Panc1 (cell line): ENCODE data around the gene CCNJL. TPM values are rescaled to one million over a fixed set of nuclear protein-coding genes. Genes with fewer than 3 reads are reported as not detected.

ENCODE experiments used
- ATAC-seq: fragments of 200-7000 bp; cut with Tn5 transposase; 2 replicates; pipeline ENCODE4 v1.9.1; 2020; ENCODE audit warnings: mild to moderate bottlenecking, moderate library complexity
- BruUV-seq: library from RNA; stranded (reverse); fragments of 400-500 nt; replicated peaks from 2 replicates; lab custom pipeline; 2021; lab: Mats Ljungman, UMichigan
- CTCF ChIA-PET: fragments of 300-600 bp; sonication (Branson Sonifier 250); formaldehyde crosslinking; loops from one replicate; lab custom pipeline; 2022; ENCODE audit warnings: antibody characterized with exemption; lab: Charles Lee
- POLR2A ChIA-PET: fragments of 300-600 bp; sonication (Branson Sonifier 250); formaldehyde crosslinking; loops from one replicate; lab custom pipeline; 2022; ENCODE audit warnings: antibody characterized with exemption; lab: Charles Lee
- DNase-seq: peaks from one replicate; pipeline ENCODE4 v3.0.0-alpha.2; 2010; ENCODE audit warnings: low read depth, low spot score
- H3K27ac ChIP-seq: 2 replicates; pipeline ENCODE4 v1.5.1; 2011; ENCODE audit warnings: mild to moderate bottlenecking, low read length, inconsistent platforms
- H3K27me3 ChIP-seq: fragments of 200-500 bp; sonication (Bioruptor generic); 2 replicates; pipeline ENCODE4 v1.6.0; 2014; ENCODE audit warnings: low read length, inconsistent platforms; ENCODE audit not compliant: control insufficient read depth, insufficient read depth
- H3K36me3 ChIP-seq: fragments of 200-500 bp; sonication (Bioruptor generic); 2 replicates; pipeline ENCODE4 v1.5.1; 2014; ENCODE audit warnings: inconsistent platforms, mild to moderate bottlenecking, low read length, moderate library complexity; ENCODE audit not compliant: control insufficient read depth, insufficient read depth
- H3K4me1 ChIP-seq: 2 replicates; pipeline ENCODE4 v1.5.1; 2011; ENCODE audit warnings: inconsistent platforms, mild to moderate bottlenecking, low read length, moderate library complexity; ENCODE audit not compliant: control insufficient read depth, insufficient read depth
- H3K4me3 ChIP-seq, 2 experiments: 2 replicates each; pipeline ENCODE4 v1.5.1; 2011 to 2012; ENCODE audit warnings: low read depth in 2 of 2, low read length in 2 of 2, mild to moderate bottlenecking in 2 of 2, inconsistent platforms in 1 of 2, moderate library complexity in 1 of 2
- H3K9me3 ChIP-seq: fragments of 200-500 bp; sonication (Bioruptor generic); 2 replicates; pipeline ENCODE4 v1.5.1; 2014; ENCODE audit warnings: low read depth, mild to moderate bottlenecking, inconsistent platforms, low read length, moderate library complexity; ENCODE audit not compliant: control insufficient read depth, insufficient read depth
- CTCF ChIP-seq: fragments of 450-650 bp; IDR thresholded peaks from 2 replicates; pipeline ENCODE4 v1.5.1; 2017; ENCODE audit warnings: mild to moderate bottlenecking
- POLR2AphosphoS5 ChIP-seq: IDR thresholded peaks from 2 replicates; pipeline ENCODE4 v1.6.1; 2012; ENCODE audit warnings: mild to moderate bottlenecking, low read depth, low read length, moderate library complexity
- REST ChIP-seq, 2 experiments: IDR thresholded peaks; 2 replicates each; pipeline ENCODE4 v1.6.1; 2011 to 2012; ENCODE audit warnings: low read depth in 2 of 2, control low read depth in 1 of 2, low read length in 1 of 2, mild to moderate bottlenecking in 1 of 2, moderate library complexity in 1 of 2; ENCODE audit not compliant: insufficient read depth in 1 of 2
- SIN3A ChIP-seq: IDR thresholded peaks from 2 replicates; pipeline ENCODE4 v1.6.1; 2012; ENCODE audit warnings: low read depth, mild to moderate bottlenecking, low read length, moderate library complexity, borderline replicate concordance; ENCODE audit not compliant: insufficient read depth
- TCF7L2 ChIP-seq: IDR thresholded peaks from 2 replicates; pipeline ENCODE4 v1.6.1; 2011; ENCODE audit warnings: mild to moderate bottlenecking, low read depth, low read length, inconsistent platforms
- in situ Hi-C: cut with HindIII; loops from 2 replicates; pipeline ENCODE4 v1.10.0; 2016; ENCODE audit warnings: low sequenced_read_pairs, low pct_unique_long_range_greater_than_20kb
- intact Hi-C: fragments of 100-400 bp; cut with micrococcal nuclease; formaldehyde crosslinking; loops from one replicate; pipeline ENCODE4 v1.10.0; 2022; ENCODE audit not compliant: unreplicated experiment
- total RNA-seq: library from RNA; stranded (reverse); gene quantifications from one replicate; pipeline ENCODE4 v1.2.1, GENCODE V29; 2021; ENCODE audit not compliant: unreplicated experiment

Gene CCNJL
- total RNA-seq, 1 experiment from 2014 or later: 35.0 TPM

GRCh38 chr5:160253441-160253840 is 58.9 kb downstream of the CCNJL start:
- in situ Hi-C loops (no loop called here), intact Hi-C loops (no loop called here)
- ChIA-PET CTCF (no interaction called here), POLR2A (no interaction called here)
- ATAC-seq (no peak), DNase-seq (no peak)
- no TSS peak for BruUV-seq
- Histone ChIP-seq H3K27ac (no peak overlapping the region), H3K27me3 (no peaks in the 10 kb centered on the region), H3K36me3 (peaks cover 4% of the 10 kb centered on the region), H3K9me3 (no peaks in the 10 kb centered on the region), H3K4me3 (no peak overlapping the region), H3K4me1 (no peaks in the 10 kb centered on the region)
- no peak for TF ChIP-seq POLR2AphosphoS5
- no peak for TF ChIP-seq CTCF
- TF ChIP-seq REST (IDR thresholded peaks at IDR 0.05; ENCODE audit: insufficient read depth in 1 of 2, low read depth in 2 of 2, low read length in 1 of 2): no peak
- no peak for TF ChIP-seq SIN3A
- no peak for TF ChIP-seq TCF7L2

DNA sequence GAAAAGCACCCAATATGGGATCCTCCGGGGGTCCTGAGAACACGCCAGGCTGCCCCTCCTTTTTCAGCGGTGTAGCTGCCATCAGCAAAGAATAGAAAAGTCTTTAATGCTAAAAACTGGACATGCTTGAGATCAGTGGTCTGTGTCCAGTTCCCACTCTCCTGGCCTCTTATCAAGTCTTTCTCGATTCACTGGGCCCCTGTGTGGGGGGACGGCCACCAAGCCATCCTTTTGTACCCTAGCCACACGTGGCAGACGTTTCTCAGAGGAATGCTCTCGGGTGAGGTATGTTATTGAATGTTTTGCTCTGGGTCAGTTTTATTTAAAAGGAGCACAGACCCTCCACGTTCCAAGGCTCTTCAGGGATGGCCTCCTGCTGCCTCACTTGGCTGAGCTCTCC is 59.4 kb downstream of the CCNJL start:
- intact Hi-C loops (no loop called here), in situ Hi-C loops (no loop called here)
- no peaks in the 10 kb centered on the region for H3K9me3 ChIP-seq
- H3K27me3 ChIP-seq: no peaks in the 10 kb centered on the region
- H3K4me3 ChIP-seq: no peak overlapping the region
- peaks cover 4% of the 10 kb centered on the region for H3K36me3 ChIP-seq
- no TSS peak for BruUV-seq
- TF ChIP-seq REST (IDR thresholded peaks at IDR 0.05; ENCODE audit: insufficient read depth in 1 of 2, low read depth in 2 of 2, low read length in 1 of 2): no peak
- TF ChIP-seq POLR2AphosphoS5: no peak
- no peak overlapping the region for H3K27ac ChIP-seq
- POLR2A ChIA-PET: no interaction called here
- CTCF ChIA-PET: no interaction called here
- H3K4me1 ChIP-seq: no peaks in the 10 kb centered on the region
- DNase-seq (no peak), ATAC-seq (no peak)
